Skeletal muscle tissue (tissue), 4 donors: ENCODE data around the gene CPSF4. TPM values are rescaled to one million over a fixed set of nuclear protein-coding genes. Genes with fewer than 3 reads are reported as not detected.

ENCODE experiments used
- H3K27ac ChIP-seq: one replicate; pipeline ENCODE4 v1.7.0; 2013; ENCODE audit warnings: mild to moderate bottlenecking, low read depth, low read length, inconsistent platforms
- H3K27me3 ChIP-seq, 3 donors: one replicate each; pipeline ENCODE4 v1.7.0; 2013; ENCODE audit warnings: low read length in 3 of 3; ENCODE audit not compliant: control insufficient read depth in 3 of 3, insufficient read depth in 3 of 3
- H3K36me3 ChIP-seq, 3 donors: one replicate each; pipeline ENCODE4 v1.7.0; 2013; ENCODE audit warnings: low read length in 3 of 3; ENCODE audit not compliant: control insufficient read depth in 3 of 3, insufficient read depth in 3 of 3
- H3K4me1 ChIP-seq, 3 donors: one replicate each; pipeline ENCODE4 v1.7.0; 2013; ENCODE audit warnings: low read length in 3 of 3, mild to moderate bottlenecking in 3 of 3; ENCODE audit not compliant: control insufficient read depth in 3 of 3, insufficient read depth in 3 of 3
- H3K4me3 ChIP-seq, 3 donors: one replicate each; pipeline ENCODE4 v1.7.0; 2013; ENCODE audit warnings: low read length in 3 of 3
- H3K9ac ChIP-seq, 3 donors: one replicate each; pipeline ENCODE4 v1.7.0; 2013; ENCODE audit warnings: low read length in 3 of 3, mild to moderate bottlenecking in 3 of 3, moderate library complexity in 2 of 3, low read depth in 1 of 3
- H3K9me3 ChIP-seq, 3 donors: one replicate each; pipeline ENCODE4 v1.7.0; 2013; ENCODE audit warnings: low read length in 3 of 3; ENCODE audit not compliant: control insufficient read depth in 3 of 3
- total RNA-seq: library from RNA; depleted of rRNA; stranded (reverse); fragments of >200 nt; gene quantifications from one replicate; pipeline ENCODE4 v1.2.3, GENCODE V29; 2014
- donor health status: Osteomylitis.

The CPSF4 gene
- total RNA-seq, 1 donor from 2014 or later, result 29.2 TPM

- Histone ChIP-seq H3K27ac (no peak overlapping the region), H3K27me3 (no peaks in the 10 kb centered on the region), H3K9me3 (no peaks in the 10 kb centered on the region), H3K4me3 (no peak overlapping the region), H3K4me1 (peaks cover 20 to 25% (median 23%) of the 10 kb centered on the region in 3 donors), H3K36me3 (peaks cover 53 to 66% (median 57%) of the 10 kb centered on the region in 3 donors), H3K9ac (no peak overlapping the region)
These were observed 42.1 kb upstream of the CPSF4 start for GRCh38 chr7:99396418-99397296.

- H3K27ac ChIP-seq, result no peak overlapping the region
- H3K4me1 ChIP-seq, result peaks cover 15 to 22% (median 17%) of the 10 kb centered on the region in 3 donors
- no peaks in the 10 kb centered on the region for H3K9me3 ChIP-seq
- no peak overlapping the region for H3K9ac ChIP-seq
- no peak overlapping the region for H3K4me3 ChIP-seq
- peaks cover 56 to 72% (median 57%) of the 10 kb centered on the region in 3 donors for H3K36me3 ChIP-seq
- no peaks in the 10 kb centered on the region for H3K27me3 ChIP-seq
These were observed 41.3 kb upstream of the CPSF4 start for GRCh38 chr7:99397297-99397983.

- Histone ChIP-seq H3K9ac (no peak overlapping the region), H3K27ac (no peak overlapping the region), H3K4me1 (peaks cover 4 to 16% (median 7%) of the 10 kb centered on the region in 3 donors), H3K4me3 (no peak overlapping the region), H3K9me3 (no peaks in the 10 kb centered on the region), H3K27me3 (no peaks in the 10 kb centered on the region), H3K36me3 (peaks cover 67 to 83% (median 69%) of the 10 kb centered on the region in 3 donors)
These were observed 39.8 kb upstream of the CPSF4 start for GRCh38 chr7:99398891-99399445.

GRCh38 chr7:99399597-99399996 lies 39.1 kb upstream of the CPSF4 start:
- no peak overlapping the region for H3K27ac ChIP-seq
- H3K4me1 ChIP-seq, result peaks cover 10 to 22% (median 11%) of the 10 kb centered on the region in 3 donors
- peak overlapping the region in 1 of 3 donors; percentile 51 for H3K9ac ChIP-seq
- no peak overlapping the region for H3K4me3 ChIP-seq
- no peaks in the 10 kb centered on the region for H3K9me3 ChIP-seq
- H3K36me3 ChIP-seq, result peaks cover 68 to 85% (median 75%) of the 10 kb centered on the region in 3 donors
- H3K27me3 ChIP-seq, result no peaks in the 10 kb centered on the region

GRCh38 chr7:99402854-99403253 lies 35.9 kb upstream of the CPSF4 start:
- Histone ChIP-seq H3K36me3 (peaks cover 53 to 59% (median 54%) of the 10 kb centered on the region in 3 donors), H3K9ac (no peak overlapping the region), H3K27ac (no peak overlapping the region), H3K9me3 (no peaks in the 10 kb centered on the region), H3K27me3 (no peaks in the 10 kb centered on the region), H3K4me1 (peaks cover 35 to 44% (median 43%) of the 10 kb centered on the region in 3 donors), H3K4me3 (no peak overlapping the region)

GRCh38 chr7:99403764-99404163 lies 35.0 kb upstream of the CPSF4 start:
- Histone ChIP-seq H3K9me3 (no peaks in the 10 kb centered on the region), H3K4me3 (no peak overlapping the region), H3K27me3 (no peaks in the 10 kb centered on the region), H3K4me1 (peaks cover 35 to 46% (median 45%) of the 10 kb centered on the region in 3 donors), H3K36me3 (peaks cover 47 to 50% (median 50%) of the 10 kb centered on the region in 3 donors), H3K9ac (peak overlapping the region in 1 of 3 donors; percentile 19), H3K27ac (no peak overlapping the region)

GRCh38 chr7:99404235-99404976 lies 34.3 kb upstream of the CPSF4 start:
- H3K9me3 ChIP-seq, result no peaks in the 10 kb centered on the region
- H3K27me3 ChIP-seq, result no peaks in the 10 kb centered on the region
- peaks cover 41 to 44% (median 44%) of the 10 kb centered on the region in 3 donors for H3K36me3 ChIP-seq
- H3K27ac ChIP-seq, result no peak overlapping the region
- peak overlapping the region in 2 of 3 donors; percentile 19 to 33 for H3K9ac ChIP-seq
- H3K4me3 ChIP-seq, result no peak overlapping the region
- peaks cover 37 to 46% (median 40%) of the 10 kb centered on the region in 3 donors for H3K4me1 ChIP-seq

GRCh38 chr7:99404977-99405320 lies 33.8 kb upstream of the CPSF4 start:
- no peaks in the 10 kb centered on the region for H3K27me3 ChIP-seq
- no peak overlapping the region for H3K27ac ChIP-seq
- H3K36me3 ChIP-seq, result peaks cover 36 to 38% (median 38%) of the 10 kb centered on the region in 3 donors
- H3K4me3 ChIP-seq, result no peak overlapping the region
- no peak overlapping the region for H3K9ac ChIP-seq
- peaks cover 42 to 50% (median 42%) of the 10 kb centered on the region in 3 donors for H3K4me1 ChIP-seq
- H3K9me3 ChIP-seq, result no peaks in the 10 kb centered on the region

- Histone ChIP-seq H3K4me1 (peaks cover 42 to 56% (median 44%) of the 10 kb centered on the region in 3 donors), H3K27ac (no peak overlapping the region)
These were observed 32.2 kb upstream of the CPSF4 start for GRCh38 chr7:99406557-99406956.

More at GRCh38 chr7:99406557-99406956, 32.2 kb upstream of the CPSF4 start:
- Histone ChIP-seq H3K27me3 (no peaks in the 10 kb centered on the region), H3K9me3 (no peaks in the 10 kb centered on the region), H3K36me3 (peaks cover 32 to 37% (median 32%) of the 10 kb centered on the region in 3 donors), H3K4me3 (peak overlapping the region in 1 of 3 donors; percentile 100), H3K9ac (peak overlapping the region; percentile 8 to 59 (median 28))
